Suppressor macrophage (primary cell): Measurements from ENCODE around the gene PLXNA4.

ENCODE experiments used
- DNase-seq, 4 experiments: peaks; one replicate each; pipeline ENCODE4 v3.0.0-alpha.2; 2020 to 2022

Gene PLXNA4

DNA sequence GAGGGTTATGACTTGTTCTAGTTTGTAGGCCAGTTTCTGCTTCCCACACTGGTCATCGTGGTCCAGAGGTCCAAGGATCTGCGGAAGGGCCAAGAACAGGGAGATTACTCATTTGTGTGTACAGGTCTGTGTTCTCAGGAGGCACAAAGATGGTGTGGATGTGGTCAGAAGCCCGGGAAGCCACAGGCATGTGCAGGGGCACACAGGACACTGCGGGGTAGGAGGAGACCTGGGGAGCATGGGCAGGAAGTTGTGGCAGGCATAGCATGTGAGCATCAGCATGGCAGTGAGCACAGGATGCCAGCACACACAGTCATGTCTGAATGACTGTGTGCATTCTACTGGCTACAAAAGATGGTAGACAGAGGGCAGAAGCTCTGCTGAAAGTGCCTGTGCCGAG, 445.8 kb downstream of the PLXNA4 start:
- no peak for DNase-seq

DNA sequence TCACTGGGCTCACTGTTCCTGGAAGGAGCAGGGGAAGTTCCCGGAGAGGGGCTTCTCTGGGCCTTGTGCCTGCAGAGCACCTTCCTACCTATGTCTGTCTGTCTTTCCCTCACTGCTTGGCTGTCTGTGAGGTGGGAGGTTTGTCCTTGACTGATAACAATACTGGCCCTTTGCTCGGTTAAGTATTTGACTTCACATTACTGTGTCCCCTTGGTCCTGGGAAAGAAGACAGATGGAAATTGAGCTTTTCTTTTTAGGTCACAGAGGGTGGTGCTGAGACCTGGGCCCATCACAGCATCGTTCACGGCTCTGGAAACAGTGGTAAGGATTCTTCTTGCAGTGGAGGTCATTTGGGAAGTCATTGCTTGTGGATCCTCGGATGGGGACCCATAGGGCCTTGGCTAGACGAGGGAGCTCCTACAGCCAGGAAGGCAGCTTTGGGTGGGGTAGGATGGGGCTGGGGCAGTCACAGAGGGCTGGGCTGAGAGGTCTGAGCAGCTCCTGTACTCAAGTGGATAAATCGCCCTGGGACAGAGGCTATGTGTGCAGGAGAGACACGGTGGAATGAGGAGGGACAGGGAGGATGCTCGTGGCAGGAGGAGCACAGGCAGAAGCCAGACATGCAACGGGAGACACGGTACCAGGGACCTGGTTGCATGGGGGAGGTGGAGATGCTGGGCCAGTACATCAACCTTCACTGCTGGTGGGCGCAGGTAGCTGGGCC, 450.2 kb downstream of the PLXNA4 start:
- no peak for DNase-seq

DNA sequence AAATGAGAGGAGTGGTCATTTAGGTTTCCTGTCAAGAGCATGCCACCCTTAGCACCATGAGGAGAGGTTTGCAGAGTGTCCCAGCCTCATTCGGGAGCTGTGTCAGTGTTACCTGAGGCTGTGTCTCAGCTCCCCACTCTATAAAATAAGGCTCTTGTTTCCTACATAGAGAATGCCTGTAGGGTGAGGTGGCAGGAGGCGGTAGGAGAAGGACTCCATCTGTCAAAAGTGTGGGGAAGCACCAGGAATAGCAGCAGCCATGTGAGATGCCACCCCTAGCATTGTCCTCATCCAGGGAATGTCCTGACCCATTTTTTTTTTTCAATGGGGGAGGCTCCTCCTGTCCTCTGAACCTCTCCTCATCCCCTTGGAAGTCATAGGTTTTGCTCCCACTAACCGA, 451.2 kb downstream of the PLXNA4 start:
- no peak for DNase-seq

DNA sequence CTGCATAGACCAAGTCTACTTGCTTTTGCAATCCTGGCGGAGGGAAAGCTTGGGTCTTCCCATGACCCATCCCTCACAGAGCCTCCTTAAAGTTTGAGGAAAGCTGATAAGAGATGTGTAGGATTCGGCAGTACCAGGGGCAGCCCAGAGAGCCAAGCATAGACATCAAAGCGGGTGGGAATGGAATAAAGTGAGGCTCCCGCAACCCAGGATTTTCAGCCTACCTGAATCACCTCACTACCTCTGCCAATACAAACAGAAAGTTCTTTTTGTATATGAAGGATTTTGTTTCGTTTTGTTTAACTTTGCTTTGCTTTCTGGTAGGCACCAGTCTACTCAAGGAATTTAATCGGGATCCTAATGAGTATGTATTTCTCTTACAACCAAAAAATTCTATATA, 451.7 kb downstream of the PLXNA4 start:
- DNase-seq, result no peak

DNA sequence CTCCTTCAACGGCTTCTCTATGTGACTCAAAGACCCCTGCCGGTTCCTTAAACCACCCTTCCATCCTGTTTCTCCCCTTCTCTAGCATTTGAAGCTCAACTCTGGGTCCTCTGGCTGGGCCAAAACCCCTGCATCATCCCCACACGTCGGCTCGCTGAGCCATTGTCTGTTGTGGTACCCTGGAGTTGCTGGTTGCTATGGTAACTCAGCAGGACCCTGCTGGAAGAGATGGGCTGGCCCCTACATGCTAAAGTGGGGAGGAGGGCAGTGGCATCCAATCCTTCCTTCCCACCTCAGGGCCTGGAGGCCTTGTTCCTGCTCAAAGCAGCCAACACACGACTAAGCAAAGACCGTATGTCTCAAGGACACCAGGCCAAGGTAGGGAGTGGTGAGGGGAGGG, 452.5 kb downstream of the PLXNA4 start:
- DNase-seq, result no peak

DNA sequence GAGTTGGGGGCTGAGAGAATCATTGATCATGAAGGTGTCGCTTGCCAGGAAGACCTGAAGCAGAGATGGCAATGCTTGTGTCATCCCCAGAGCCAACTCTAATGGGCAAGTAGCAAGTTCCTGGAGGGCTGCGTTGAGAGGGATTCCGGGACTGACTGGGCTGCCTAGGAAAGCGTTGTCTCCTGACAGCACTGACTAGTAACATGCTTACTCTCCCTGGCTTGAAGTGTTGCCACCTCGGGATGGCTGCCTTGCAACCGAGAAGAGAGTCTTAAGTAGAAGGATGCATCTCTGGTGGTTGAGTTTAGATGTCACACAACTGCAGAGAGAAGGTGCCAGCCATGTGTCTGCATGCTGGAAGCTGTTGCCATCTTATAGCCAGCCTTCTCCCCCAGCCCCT, 453.4 kb downstream of the PLXNA4 start:
- DNase-seq, result no peak

DNA sequence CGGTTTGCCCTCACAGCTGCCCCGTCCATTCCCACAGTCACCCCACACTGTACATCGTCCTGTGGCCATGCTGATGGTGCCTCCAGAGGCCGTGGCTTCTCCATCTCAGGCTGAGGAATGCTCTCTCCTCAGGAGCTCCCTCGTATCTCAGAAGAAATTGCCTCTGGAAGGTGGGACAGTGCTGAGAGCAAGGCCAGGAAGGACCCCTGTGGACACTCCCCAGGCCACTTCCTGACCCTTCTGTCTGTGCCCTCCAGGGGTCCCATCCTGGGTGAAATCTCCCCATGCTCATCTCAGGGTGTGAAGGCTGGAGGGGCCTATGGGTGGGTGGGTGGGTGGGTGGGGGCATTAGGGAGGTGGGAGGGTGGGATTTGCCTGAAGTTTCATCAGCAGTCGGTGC, 454.3 kb downstream of the PLXNA4 start:
- no peak for DNase-seq

DNA sequence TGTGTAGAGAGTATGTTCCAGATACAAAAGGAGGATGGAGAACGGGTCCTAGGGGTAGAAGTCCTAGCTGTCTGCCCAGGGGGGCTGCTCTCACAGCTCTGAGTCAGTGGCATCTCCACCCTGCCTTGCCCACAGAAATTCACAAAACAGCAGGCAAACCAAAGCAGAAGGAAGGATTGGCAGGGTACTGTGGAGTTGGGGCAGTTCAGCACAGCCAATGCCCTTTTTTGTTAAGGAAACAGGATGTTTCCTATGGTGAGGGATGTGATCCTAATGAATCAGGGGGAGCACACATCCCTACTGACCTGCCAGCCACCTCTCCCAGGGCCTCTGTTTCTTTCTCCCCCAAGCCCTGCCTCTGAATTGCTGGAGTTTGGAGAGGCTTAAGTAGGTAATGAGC, 457.6 kb downstream of the PLXNA4 start:
- DNase-seq, result no peak

DNA sequence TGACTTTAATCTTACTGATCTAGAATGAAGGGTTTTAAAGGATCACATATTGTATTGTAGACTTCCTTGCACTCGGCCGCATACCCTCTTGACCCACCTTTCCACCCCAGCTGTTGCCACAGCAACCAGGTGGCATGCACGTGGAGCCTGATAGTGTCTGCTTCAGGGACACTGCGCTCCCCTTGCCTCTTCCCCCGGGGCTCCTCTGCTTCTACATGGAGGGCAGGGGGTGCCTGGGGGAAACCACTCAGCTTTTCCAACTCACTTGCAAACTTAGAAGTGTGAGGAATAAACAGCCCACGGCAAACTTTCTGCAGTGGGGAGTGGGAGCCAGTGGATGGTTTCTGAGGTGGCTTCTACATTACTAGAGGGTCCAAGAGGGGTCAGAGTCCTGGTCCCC, 458.6 kb downstream of the PLXNA4 start:
- DNase-seq, result no peak

DNA sequence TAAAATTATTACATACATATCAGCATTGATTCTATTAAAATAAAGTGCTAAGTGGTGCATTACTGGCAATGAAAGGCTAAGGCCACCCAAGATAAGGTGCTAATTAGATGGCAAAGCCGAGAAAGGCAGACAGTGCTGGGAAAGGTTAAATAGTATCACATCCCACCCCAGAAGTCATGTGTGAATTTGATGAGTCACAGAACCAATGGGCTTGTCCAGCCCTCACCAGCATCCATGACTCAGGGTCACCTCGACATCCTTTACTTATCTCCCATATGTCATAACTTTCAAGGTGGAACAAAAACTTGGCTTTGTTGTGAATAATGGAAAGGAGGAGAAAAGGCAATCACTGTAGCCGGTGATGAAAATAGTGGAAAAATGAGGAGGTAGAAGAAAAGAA, 459.1 kb downstream of the PLXNA4 start:
- no peak for DNase-seq

DNA sequence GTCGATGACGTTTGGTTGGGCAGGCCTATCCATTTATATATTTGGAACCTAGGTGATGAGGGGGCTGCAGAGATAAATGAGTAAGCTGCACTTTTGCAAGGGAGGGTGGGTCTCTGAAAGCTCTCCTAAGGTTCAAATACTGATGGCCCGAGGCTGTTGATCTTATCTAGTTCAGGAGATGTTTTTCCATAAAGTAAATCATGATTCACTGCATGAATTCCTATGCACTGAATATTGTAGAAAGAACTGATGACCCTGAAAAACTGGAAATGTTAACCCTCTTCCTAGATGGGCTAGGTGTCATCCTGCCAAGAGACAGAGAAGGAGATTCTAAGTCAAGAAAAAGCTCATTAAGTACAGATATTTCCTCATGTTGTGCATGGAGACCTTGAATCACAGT, 459.9 kb downstream of the PLXNA4 start:
- DNase-seq, result no peak

DNA sequence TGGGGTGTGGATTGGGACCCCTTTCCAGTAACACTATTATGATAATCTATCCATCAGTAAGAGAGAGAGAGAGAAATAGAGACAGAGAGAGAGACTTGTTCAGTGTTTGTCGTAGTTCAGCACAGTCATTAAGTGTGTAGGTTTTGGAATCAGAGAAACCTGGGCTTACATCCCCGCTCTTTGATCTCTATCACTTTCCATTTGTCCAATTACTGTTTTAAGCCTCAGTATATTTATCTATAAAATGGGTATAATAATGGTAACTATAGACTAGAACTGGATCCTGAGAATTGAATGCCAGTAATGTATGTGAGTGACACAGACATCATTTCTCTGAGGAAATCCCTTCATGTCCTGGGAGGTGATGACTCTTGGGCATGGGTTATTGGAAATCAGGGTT, 460.5 kb downstream of the PLXNA4 start:
- DNase-seq, result no peak

DNA sequence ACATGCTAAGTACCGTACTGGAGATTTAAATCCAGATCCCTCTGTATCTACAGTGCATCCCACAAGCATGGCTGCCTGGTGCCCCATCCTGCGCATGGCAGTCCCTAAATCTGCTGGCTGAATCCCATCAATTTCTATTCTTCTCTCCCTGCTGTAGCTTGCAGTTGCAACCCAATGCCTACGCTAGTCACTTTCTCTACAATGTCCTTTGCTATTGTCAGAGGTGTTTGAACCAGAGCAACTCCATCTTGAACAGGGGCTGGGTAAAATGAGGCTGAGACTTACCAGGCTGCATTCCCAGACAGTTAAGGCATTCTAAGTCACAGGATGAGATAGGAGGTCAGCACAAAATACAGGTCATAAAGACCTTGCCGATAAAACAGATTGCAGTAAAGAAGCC, 461.2 kb downstream of the PLXNA4 start:
- DNase-seq, result no peak

DNA sequence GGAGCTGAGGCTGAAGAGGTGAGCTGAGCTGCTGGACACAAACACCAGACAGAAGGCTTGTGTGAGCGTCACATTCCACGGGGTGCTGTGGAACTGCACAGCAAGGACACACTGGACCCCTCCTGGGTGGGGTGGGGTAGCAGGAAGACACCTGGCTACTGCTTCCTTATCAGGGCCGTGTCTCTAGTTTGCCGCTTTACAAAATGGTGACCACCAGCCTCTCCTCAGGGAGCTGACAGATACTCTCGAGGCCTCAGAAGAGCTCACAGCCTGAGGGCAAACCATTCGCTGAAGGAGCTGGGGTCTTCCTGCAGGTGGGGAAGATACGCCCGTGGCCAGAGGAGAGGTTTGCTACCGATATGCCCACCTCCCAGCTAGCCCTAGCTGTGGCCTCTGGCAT, 461.9 kb downstream of the PLXNA4 start:
- peak in 1 of 4 experiments; percentile 3 for DNase-seq

DNA sequence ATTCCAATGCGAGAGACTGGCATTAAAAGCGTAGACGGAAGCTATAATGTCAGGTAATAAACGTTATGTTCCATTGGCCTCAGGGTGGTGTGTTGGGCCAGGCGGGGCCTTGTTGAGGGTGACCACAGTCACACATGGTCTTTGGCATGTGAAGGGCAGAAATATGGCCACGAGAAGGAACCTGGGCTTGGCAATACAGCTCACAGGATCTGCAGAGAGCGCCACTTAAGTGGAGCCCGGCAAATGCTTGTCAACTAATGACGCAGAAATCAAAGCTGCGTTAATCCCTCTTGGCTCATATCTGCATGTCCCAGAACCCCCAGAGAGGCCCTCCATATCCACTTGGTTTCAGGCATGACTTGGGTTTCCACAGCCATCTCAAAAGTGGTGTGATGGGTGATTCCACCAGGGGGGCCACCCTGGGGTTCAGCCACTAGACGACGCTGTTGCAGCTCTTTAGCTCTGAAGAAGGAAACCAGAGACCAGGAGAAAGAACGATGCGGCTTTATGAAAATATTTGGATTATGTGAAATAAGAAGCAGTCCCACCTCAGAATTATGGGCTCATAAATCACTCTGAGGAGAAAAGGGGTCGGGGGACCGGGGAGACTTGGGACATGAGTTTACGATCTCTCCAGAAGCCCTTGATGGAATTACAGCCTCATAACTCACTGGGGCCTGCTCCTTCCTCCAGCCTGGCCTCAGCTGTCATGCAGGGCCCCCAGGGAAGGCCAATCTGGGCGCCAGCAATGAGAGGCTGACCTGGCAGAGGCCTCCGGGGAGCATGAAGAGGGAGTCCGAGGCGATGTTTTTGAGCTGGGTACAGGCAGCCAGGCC, 462.5 kb downstream of the PLXNA4 start:
- no peak for DNase-seq

DNA sequence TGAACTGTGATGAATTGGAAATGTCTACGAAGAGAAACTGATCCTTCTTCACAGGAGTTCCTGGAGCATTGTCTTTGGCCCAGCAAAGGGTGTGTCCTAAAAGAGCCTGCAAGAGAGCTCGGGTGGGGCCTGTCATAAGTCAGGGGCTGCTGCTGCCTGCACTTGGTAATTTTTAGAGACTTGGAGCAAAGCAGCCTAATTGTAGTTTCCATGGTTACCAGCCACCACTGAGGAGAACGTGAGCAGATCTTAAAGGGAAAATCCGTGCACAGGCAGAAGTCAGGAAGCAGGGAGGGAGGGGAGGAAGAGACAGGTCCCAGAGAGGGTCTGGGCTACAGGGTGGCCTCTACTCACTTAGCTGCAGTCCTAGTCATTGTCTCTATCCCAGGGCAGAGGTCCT, 463.6 kb downstream of the PLXNA4 start:
- DNase-seq, result no peak

DNA sequence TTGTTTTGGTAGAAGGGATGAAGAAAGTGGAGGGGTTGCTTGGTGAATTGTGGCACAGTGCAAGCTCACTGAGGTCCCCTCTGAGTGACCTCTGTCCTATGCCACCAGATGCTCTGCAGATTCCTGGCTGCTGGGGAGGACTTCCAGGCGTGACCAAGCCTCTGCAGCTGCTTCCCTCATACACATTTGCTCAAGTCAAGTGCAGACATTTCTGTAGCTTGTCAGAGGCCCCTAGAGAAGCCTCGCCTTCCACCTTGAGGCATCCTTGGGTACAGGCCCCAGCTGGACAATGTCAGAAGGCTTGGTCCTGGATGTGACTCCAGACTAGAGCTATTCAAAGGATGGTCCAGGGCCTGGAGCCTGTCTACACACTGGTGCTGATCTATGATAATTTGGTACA, 464.2 kb downstream of the PLXNA4 start:
- DNase-seq, result no peak

DNA sequence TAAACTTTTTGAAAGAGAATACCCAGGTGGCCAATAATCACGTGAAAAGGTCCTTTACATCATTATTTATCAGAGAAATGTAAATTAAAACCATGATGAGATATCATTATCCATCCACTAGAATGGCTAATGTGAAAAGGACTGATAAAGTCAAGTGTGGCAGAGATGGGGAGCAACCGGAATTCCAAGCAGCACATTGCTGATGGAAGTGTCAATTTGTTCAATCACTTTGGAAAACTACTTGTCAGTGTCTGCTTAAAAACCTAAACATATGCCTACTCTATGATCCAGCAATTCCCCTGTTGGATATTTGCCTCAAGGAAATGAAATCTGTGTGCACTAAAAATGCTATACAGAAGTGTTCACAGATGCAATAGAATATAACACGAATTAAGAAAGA, 465.6 kb downstream of the PLXNA4 start:
- DNase-seq, result no peak

DNA sequence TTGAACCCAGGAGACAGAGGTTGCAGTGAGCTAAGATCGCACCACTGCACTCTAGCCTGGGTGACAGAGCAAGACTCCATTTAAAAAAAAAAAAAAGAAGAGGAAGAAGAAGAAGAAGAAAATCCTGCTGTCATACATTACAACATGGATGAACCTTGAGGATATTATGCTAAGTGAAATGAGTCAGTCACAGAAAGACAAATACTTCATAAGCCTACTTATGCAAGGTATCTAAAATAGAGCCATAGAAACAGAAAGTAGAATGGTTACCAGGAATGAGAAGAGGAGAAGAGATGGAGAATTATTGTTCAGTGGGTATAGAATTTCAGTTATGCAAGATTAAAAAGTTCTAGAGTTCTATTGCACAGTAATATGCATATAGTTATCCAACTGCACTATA, 466.5 kb downstream of the PLXNA4 start:
- DNase-seq, result no peak

DNA sequence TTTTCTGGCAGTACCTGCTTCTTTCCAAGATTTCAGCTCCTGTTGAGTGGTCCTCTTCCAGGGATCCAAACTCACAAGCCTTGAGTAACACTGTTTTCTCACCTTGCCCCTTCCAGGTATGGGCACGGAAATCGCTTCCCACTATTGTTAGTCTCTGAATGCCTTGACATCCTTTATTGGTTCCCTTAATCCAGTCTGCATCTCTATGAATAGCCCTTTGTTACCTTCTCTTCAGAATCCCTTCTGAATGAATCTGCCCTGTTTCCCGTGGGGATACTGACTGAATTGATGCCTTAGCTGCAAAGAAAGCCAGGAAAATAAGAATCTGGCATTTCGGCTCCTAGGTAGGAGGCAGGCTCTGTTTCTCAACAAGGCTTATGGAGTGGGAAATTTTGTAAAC, 467.7 kb downstream of the PLXNA4 start:
- no peak for DNase-seq

DNA sequence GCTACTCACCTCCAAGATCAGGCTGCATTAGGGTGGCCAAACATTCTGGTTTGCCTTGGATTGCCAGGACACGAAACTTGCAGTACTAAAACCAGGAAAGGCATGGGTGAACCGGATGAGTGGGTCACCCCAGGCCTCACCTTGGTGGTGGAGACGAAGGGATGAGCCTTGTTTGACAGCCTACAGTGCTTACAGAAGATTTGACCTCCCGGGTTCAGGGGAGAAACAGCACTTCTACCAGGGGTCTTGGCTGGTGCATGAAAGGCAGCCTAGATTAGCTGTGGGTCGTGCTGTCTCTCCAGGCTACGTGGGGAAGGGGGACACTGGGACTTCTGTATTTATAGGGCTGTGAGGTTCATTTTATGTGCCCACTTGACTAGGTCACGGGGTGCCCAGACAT, 469.8 kb downstream of the PLXNA4 start:
- DNase-seq, result no peak

DNA sequence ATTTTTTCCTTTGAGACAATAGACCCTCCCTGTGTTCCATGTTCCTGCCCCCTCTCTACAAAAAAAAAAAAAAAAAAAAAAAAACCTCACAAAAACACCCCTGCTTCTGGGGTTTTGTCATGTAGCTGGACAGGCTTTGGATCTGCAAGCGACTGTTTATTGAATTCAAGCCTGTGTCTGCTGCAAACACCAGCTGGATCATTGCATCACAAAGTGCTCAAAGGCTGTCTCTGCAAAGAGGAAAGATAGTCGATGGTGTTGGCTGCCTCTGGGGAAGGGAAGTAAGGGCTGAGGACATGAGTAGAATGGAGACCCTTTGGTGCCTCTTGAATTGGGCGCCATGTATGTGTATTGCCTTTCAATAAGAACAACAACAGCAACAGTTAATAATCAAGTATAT, 471.2 kb downstream of the PLXNA4 start:
- no peak for DNase-seq

DNA sequence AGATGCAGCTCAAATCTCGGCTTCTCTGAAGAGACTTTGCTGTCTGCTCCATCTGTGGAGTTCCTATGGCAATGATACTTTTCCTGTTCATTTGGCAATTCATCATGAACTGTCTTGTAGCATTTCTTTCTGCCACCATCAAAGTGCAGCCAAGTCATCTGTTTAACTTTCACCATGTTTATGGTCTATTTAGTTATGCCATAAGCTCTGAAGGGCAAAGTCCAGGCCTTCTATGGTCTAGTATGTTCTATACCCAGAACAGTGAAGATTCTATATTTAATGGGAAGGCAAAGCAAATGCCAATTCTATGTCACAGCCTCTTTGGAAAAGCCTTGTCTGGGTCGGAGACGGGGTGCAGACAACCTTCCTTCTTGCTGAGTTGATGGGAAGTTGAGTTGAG, 472.6 kb downstream of the PLXNA4 start:
- DNase-seq, result no peak

DNA sequence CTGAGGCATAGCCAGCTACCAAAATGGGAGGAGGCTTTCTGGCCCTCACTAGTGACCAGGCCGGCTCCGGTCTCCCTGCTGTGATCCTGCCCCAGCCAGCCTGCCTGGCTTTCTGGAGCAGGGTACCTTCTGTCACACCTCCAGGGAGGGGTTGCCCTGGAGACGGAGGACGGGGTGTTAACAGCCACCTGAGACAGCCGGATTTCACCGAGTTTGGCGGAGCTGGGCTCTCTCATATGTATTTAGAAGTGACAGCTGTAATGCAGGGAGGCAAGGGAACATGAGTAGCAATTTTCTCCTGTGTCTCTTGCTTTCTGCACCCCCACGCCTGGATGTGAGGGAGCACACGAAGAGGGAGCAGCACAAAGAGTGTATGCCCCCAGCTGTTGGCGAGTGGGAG, 473.3 kb downstream of the PLXNA4 start:
- DNase-seq, result no peak

DNA sequence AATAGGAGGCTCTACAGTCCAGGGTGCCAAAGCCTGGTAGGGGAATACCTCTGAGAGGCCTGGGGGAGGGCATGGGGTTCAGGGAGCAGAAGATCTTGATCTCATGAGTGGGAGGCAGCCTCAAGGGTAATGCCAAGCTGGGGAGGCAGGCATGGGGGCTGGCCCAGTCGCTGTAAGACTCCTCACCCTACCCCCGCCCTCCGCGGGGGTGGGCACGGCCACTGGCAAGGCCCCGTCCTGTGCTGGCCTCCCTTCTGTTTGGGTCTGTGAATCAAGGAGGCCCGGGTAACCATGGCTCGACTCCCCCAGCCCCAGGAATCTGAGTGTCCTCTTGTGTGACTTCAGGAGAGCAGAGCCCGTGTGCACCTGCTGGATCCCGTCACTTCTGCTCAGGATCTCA, 473.9 kb downstream of the PLXNA4 start:
- DNase-seq, result no peak
